Measurements from ENCODE around the gene FFAR2. TPM values are rescaled to one million over a fixed set of nuclear protein-coding genes. Genes with fewer than 3 reads are reported as not detected.

The FFAR2 gene
- total RNA-seq (10 to 100 TPM in 1 of 2 donors, under 1 TPM in 1; 0.85 to 26.6 TPM), polyA plus RNA-seq (ENCODE audit: insufficient read length in 6 of 6) (under 1 TPM in 5 of 6 donors, not detected in 1; 0.18 to 0.79 (median 0.34) TPM)
- long read RNA-seq, donor 1 = 0 reads
- long read RNA-seq, donor 2 = 0 reads
- long read RNA-seq, donor 3 = 0 reads
- long read RNA-seq, donor 4 = 0 reads
- long read RNA-seq, donor 5 = 0 reads
- long read RNA-seq, donor 6 = 0 reads
- long read RNA-seq, donor 7 = 0 reads
- long read RNA-seq, donor 8 = 0 reads
- long read RNA-seq, donor 9 = 0 reads
- long read RNA-seq, donor 10, partial matches to known transcripts = 1 of 6 reads
- long read RNA-seq, donor 10, other reads (novel, unspliced or antisense) = 2 of 6 reads
- long read RNA-seq, donor 11 = 0 reads
- long read RNA-seq, donor 12 = 0 reads

- intact Hi-C loops (cut with DNase I) = no loop called here
- peak within 1 kb of the TSS in 1 of 2 donors; percentile 44 for H3K4me3 ChIP-seq
- no peaks in the 10 kb centered on the region for H3K9me3 ChIP-seq
- peaks cover 0 to 10% of the 10 kb centered on the region in 2 donors for H3K36me3 ChIP-seq
- H3K4me1 ChIP-seq = peaks cover 0 to 82% of the 10 kb centered on the region in 2 donors
- H3K27me3 ChIP-seq = peaks cover 0 to 13% of the 10 kb centered on the region in 2 donors
- ATAC-seq = no peak
- TF ChIP-seq CTCF (IDR thresholded peaks at IDR 0.05) = no peak
- no peak for DNase-seq
- H3K27ac ChIP-seq = peak within 1 kb of the TSS in 1 of 2 donors; percentile 91
Measured at GRCh38 chr19:35447606-35448469, at the start of gene FFAR2. Gene FFAR2, plus strand, starts transcription at chr19:35448257. Its CDS starts 1,458 bp downstream, at chr19:35449715.

GRCh38 chr19:35398570-35398969 is 49.5 kb upstream of the FFAR2 start:
- peaks cover 0 to 6% of the 10 kb centered on the region in 2 donors for H3K27me3 ChIP-seq
- H3K4me1 ChIP-seq = peaks cover 0 to 4% of the 10 kb centered on the region in 2 donors
- no peaks in the 10 kb centered on the region for H3K36me3 ChIP-seq
- ATAC-seq (no peak), DNase-seq (no peak)
- intact Hi-C loops (cut with DNase I) = no loop called here
- no peak overlapping the region for H3K4me3 ChIP-seq
- H3K9me3 ChIP-seq = no peaks in the 10 kb centered on the region
- no peak for TF ChIP-seq CTCF (IDR thresholded peaks at IDR 0.05)
- H3K27ac ChIP-seq = no peak overlapping the region

- TF ChIP-seq CTCF (IDR thresholded peaks at IDR 0.05) = no peak
- no peak overlapping the region for H3K27ac ChIP-seq
- peaks cover 0 to 6% of the 10 kb centered on the region in 2 donors for H3K27me3 ChIP-seq
- H3K36me3 ChIP-seq = no peaks in the 10 kb centered on the region
- intact Hi-C loops (cut with DNase I) = no loop called here
- no peak overlapping the region for H3K4me3 ChIP-seq
- DNase-seq (no peak), ATAC-seq (no peak)
- peaks cover 0 to 4% of the 10 kb centered on the region in 2 donors for H3K4me1 ChIP-seq
- no peaks in the 10 kb centered on the region for H3K9me3 ChIP-seq
Measured at GRCh38 chr19:35399231-35399630, 48.8 kb upstream of the FFAR2 start.

- Histone ChIP-seq H3K4me1 (peaks cover 0 to 4% of the 10 kb centered on the region in 2 donors), H3K27ac (no peak overlapping the region), H3K4me3 (no peak overlapping the region), H3K27me3 (peaks cover 0 to 6% of the 10 kb centered on the region in 2 donors), H3K36me3 (no peaks in the 10 kb centered on the region), H3K9me3 (no peaks in the 10 kb centered on the region)
- DNase-seq (no peak), ATAC-seq (no peak)
- intact Hi-C loops (cut with DNase I) = no loop called here
- no peak for TF ChIP-seq CTCF (IDR thresholded peaks at IDR 0.05)
Measured at GRCh38 chr19:35399948-35400772, 47.9 kb upstream of the FFAR2 start.

All from left lung (tissue), 14 donors.